Stimulated activated CD4-positive, alpha-beta T cell treated with anti-CD3 and anti-CD28 coated beads, Interleukin-15, amount 100 ng/mL, for 1 hour (primary cell): Measurements from ENCODE around the gene GOLGA7B.
A peak's percentile ranks its signal among the peaks of the same experiment; 100 is the strongest.

Source experiments
- DNase-seq, 2 donors: peaks; one replicate each; pipeline ENCODE4 v3.0.0-alpha.2; 2020; ENCODE audit warnings: low read depth in 1 of 2, low spot score in 1 of 2

The GOLGA7B gene

GRCh38 chr10:97866524-97867219 is 17.0 kb downstream of the GOLGA7B start:
- DNase-seq: no peak

GRCh38 chr10:97867220-97867800 is 17.7 kb downstream of the GOLGA7B start:
- no peak for DNase-seq

GRCh38 chr10:97868134-97868685 is 18.6 kb downstream of the GOLGA7B start:
- DNase-seq: no peak

GRCh38 chr10:97869091-97870042 is 19.7 kb downstream of the GOLGA7B start:
- peak; percentile 51 to 64 for DNase-seq

- no peak for DNase-seq
Observed at GRCh38 chr10:97870990-97871389, 21.3 kb downstream of the GOLGA7B start.

GRCh38 chr10:97873569-97873968 is 23.9 kb downstream of the GOLGA7B start:
- no peak for DNase-seq

- DNase-seq: no peak
Observed at GRCh38 chr10:97874332-97874731, 24.7 kb downstream of the GOLGA7B start.

GRCh38 chr10:97875391-97875790 is 25.7 kb downstream of the GOLGA7B start:
- DNase-seq: no peak

- no peak for DNase-seq
Observed at GRCh38 chr10:97876402-97876801, 26.8 kb downstream of the GOLGA7B start.

- DNase-seq: no peak
Observed at GRCh38 chr10:97879241-97879640, 29.6 kb downstream of the GOLGA7B start.

- no peak for DNase-seq
Observed at GRCh38 chr10:97880109-97880508, 30.5 kb downstream of the GOLGA7B start.

- no peak for DNase-seq
Observed at GRCh38 chr10:97882142-97883091, 32.8 kb downstream of the GOLGA7B start.

- no peak for DNase-seq
Observed at GRCh38 chr10:97883092-97883485, 33.4 kb downstream of the GOLGA7B start.

GRCh38 chr10:97886286-97886685 is 36.6 kb downstream of the GOLGA7B start:
- DNase-seq: no peak

GRCh38 chr10:97887399-97887798 is 37.8 kb downstream of the GOLGA7B start:
- DNase-seq: no peak

- DNase-seq: no peak
Observed at GRCh38 chr10:97888134-97888533, 38.5 kb downstream of the GOLGA7B start.

GRCh38 chr10:97888641-97889262 is 39.1 kb downstream of the GOLGA7B start:
- DNase-seq: no peak

- DNase-seq: no peak
Observed at GRCh38 chr10:97889461-97890265, 40.0 kb downstream of the GOLGA7B start.

GRCh38 chr10:97891497-97892167 is 42.0 kb downstream of the GOLGA7B start:
- no peak for DNase-seq
